Trophoblast cell (in vitro differentiated cells and primary cell): ENCODE results near the gene BDH1.
"Not testable (repeated sequence)": the region's sequence is repeated elsewhere in the genome, so short reads cannot be mapped to it uniquely, and the experiment has no call there.

ENCODE experiments used
- DNase-seq, 2 donors: peaks; one replicate each; pipeline ENCODE4 v3.0.0-alpha.2; 2016
- H2AFZ ChIP-seq: 2 replicates; pipeline ENCODE4 v1.6.1; 2013; ENCODE audit warnings: low read length, moderate library complexity, mild to moderate bottlenecking; ENCODE audit not compliant: insufficient read depth, poor library complexity
- H2AK5ac ChIP-seq: 2 replicates; pipeline ENCODE4 v1.6.1; 2013; ENCODE audit warnings: mild to moderate bottlenecking, low read length
- H2BK120ac ChIP-seq: 2 replicates; pipeline ENCODE4 v1.6.1; 2013; ENCODE audit warnings: low read length, mild to moderate bottlenecking, moderate library complexity; ENCODE audit not compliant: insufficient read depth, poor library complexity
- H2BK12ac ChIP-seq: 2 replicates; pipeline ENCODE4 v1.6.1; 2013; ENCODE audit warnings: mild to moderate bottlenecking, low read length, moderate library complexity
- H2BK5ac ChIP-seq: 2 replicates; pipeline ENCODE4 v1.6.1; 2013; ENCODE audit warnings: low read length, low read depth, moderate library complexity, mild to moderate bottlenecking; ENCODE audit not compliant: poor library complexity
- H3K14ac ChIP-seq: 2 replicates; pipeline ENCODE4 v1.6.1; 2013; ENCODE audit warnings: mild to moderate bottlenecking, low read length
- H3K18ac ChIP-seq: 2 replicates; pipeline ENCODE4 v1.6.1; 2013; ENCODE audit warnings: mild to moderate bottlenecking, low read length
- H3K23ac ChIP-seq: 2 replicates; pipeline ENCODE4 v1.6.1; 2013; ENCODE audit warnings: low read length
- H3K27ac ChIP-seq: 2 replicates; pipeline ENCODE4 v1.5.1; 2013; ENCODE audit warnings: low read depth, mild to moderate bottlenecking, inconsistent platforms, low read length, moderate library complexity
- H3K27me3 ChIP-seq: 2 replicates; pipeline ENCODE4 v1.6.1; 2013; ENCODE audit warnings: inconsistent platforms, mild to moderate bottlenecking, low read length, moderate library complexity; ENCODE audit not compliant: insufficient read depth
- H3K36me3 ChIP-seq, 2 experiments: 1 replicate in 1 of 2; 2 replicates in 1 of 2; pipeline ENCODE4 v1.6.1; 2013; ENCODE audit warnings: low read length in 2 of 2, mild to moderate bottlenecking in 2 of 2, moderate library complexity in 1 of 2; ENCODE audit not compliant: insufficient read depth in 2 of 2, control insufficient read depth in 1 of 2
- H3K4ac ChIP-seq: 2 replicates; pipeline ENCODE4 v1.6.1; 2013; ENCODE audit warnings: low read depth, mild to moderate bottlenecking, low read length, moderate library complexity
- H3K4me1 ChIP-seq, 2 experiments: 1 replicate in 1 of 2; 2 replicates in 1 of 2; pipeline ENCODE4 v1.6.1; 2013; ENCODE audit warnings: low read length in 2 of 2, mild to moderate bottlenecking in 2 of 2, moderate library complexity in 1 of 2; ENCODE audit not compliant: insufficient read depth in 2 of 2, control insufficient read depth in 1 of 2
- H3K4me2 ChIP-seq: 2 replicates; pipeline ENCODE4 v1.6.1; 2013; ENCODE audit warnings: inconsistent platforms, mild to moderate bottlenecking, low read length, moderate library complexity
- H3K4me3 ChIP-seq: 2 replicates; pipeline ENCODE4 v1.5.1; 2013; ENCODE audit warnings: mild to moderate bottlenecking, low read depth, low read length, inconsistent platforms
- H3K79me1 ChIP-seq: one replicate; pipeline ENCODE4 v1.6.1; 2013; ENCODE audit warnings: low read length
- H3K79me2 ChIP-seq: 2 replicates; pipeline ENCODE4 v1.6.1; 2013; ENCODE audit warnings: low read length, mild to moderate bottlenecking; ENCODE audit not compliant: control insufficient read depth, insufficient read depth, poor library complexity
- H3K9ac ChIP-seq: 2 replicates; pipeline ENCODE4 v1.6.1; 2013; ENCODE audit warnings: mild to moderate bottlenecking, low read length
- H3K9me3 ChIP-seq: 2 replicates; pipeline ENCODE4 v1.6.1; 2013; ENCODE audit warnings: low read depth, mild to moderate bottlenecking, control low read depth, inconsistent platforms, low read length; ENCODE audit not compliant: insufficient read depth
- H4K12ac ChIP-seq: 2 replicates; pipeline ENCODE4 v1.6.1; 2013; ENCODE audit warnings: low read depth, mild to moderate bottlenecking, low read length, moderate library complexity
- H4K8ac ChIP-seq: 2 replicates; pipeline ENCODE4 v1.6.1; 2013; ENCODE audit warnings: low read depth, mild to moderate bottlenecking, low read length, moderate library complexity
- H4K91ac ChIP-seq: one replicate; pipeline ENCODE4 v1.6.1; 2013; ENCODE audit warnings: low read depth, mild to moderate bottlenecking, low read length, moderate library complexity
- WGBS: extraction: QIAGEN DNeasy Blood & Tissue Kit; methylation state at CpG from one replicate; pipeline ENCODE4 v1.1.7; 2013; ENCODE audit warnings: missing lambda C conversion rate; ENCODE audit not compliant: insufficient read length, insufficient coverage; ENCODE audit errors: extremely low coverage; 5-methylcytosine and 5-hydroxymethylcytosine counted together

The BDH1 gene

DNA sequence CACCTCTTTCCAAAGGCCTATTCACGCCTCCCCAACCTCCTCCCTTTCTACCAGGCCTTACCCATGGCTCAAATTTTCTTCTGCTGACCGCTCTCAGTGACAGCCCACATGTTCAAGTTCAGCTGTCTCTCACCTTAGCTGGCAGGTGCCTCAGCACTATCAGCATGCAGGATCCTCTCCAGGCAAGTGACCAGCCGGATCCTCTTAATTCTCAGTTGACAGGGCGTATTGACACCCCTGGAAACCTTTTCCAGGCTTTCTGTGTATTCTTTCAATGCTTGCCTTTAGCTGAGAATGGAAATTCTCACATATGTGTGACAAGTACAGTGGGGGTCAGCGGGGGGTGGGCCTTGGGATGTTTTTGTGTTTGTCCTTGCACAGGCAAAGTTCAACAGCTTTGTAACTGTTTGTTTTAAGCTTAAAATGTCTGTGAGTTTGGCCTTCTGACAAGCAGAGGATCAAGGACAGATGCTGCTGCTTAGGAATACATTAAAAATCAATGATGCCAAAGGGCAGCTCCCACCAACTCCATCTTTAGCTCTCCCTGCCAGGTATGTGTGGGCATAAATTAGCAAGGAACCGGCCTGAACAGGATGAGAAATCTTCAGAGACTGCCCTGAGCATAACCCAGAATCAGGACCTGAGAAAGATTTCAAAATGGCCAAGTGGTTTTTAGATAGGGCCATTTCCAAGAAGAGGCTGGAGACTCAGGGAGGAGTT, 17.4 kb upstream of the BDH1 start:
- no peak overlapping the region for H2AFZ ChIP-seq
- H3K4me1 ChIP-seq: no peaks in the 10 kb centered on the region

GRCh38 chr3:197571880-197572172, 16.1 kb upstream of the BDH1 start:
- H3K27ac ChIP-seq, DNase-seq, H3K4me2 ChIP-seq, H3K9ac ChIP-seq, H3K4ac ChIP-seq, H3K4me3 ChIP-seq, H2BK5ac ChIP-seq, H2BK12ac ChIP-seq, H3K79me2 ChIP-seq, H3K4me1 ChIP-seq, H3K9me3 ChIP-seq, H3K27me3 ChIP-seq, H3K23ac ChIP-seq, H4K8ac ChIP-seq, H2AK5ac ChIP-seq, H2BK120ac ChIP-seq, H3K14ac ChIP-seq, H2AFZ ChIP-seq, H3K36me3 ChIP-seq, H3K18ac ChIP-seq, H4K91ac ChIP-seq, H3K79me1 ChIP-seq, H4K12ac ChIP-seq: not testable (repeated sequence)

More for the DNA sequence above, 17.4 kb upstream of the BDH1 start:
- no peak overlapping the region for H4K12ac ChIP-seq
- H2BK5ac ChIP-seq: no peak overlapping the region
- H3K79me1 ChIP-seq: no peaks in the 10 kb centered on the region
- no peak overlapping the region for H3K4me2 ChIP-seq
- no peak overlapping the region for H3K4ac ChIP-seq
- DNase-seq: no peak
- WGBS: no CpG with 5 or more reads among the region's 6 CpGs
- no peak overlapping the region for H3K18ac ChIP-seq
- peaks cover 2% of the 10 kb centered on the region for H3K9me3 ChIP-seq
- no peaks in the 10 kb centered on the region for H3K27me3 ChIP-seq
- H3K14ac ChIP-seq: no peak overlapping the region
- H2BK120ac ChIP-seq: no peak overlapping the region
- H3K36me3 ChIP-seq: no peaks in the 10 kb centered on the region
- H3K79me2 ChIP-seq: no peaks in the 10 kb centered on the region
- H3K4me3 ChIP-seq: no peak overlapping the region
- no peak overlapping the region for H4K8ac ChIP-seq
- no peak overlapping the region for H3K9ac ChIP-seq
- no peak overlapping the region for H4K91ac ChIP-seq
- no peak overlapping the region for H3K23ac ChIP-seq
- H2BK12ac ChIP-seq: no peak overlapping the region
- no peak overlapping the region for H3K27ac ChIP-seq
- H2AK5ac ChIP-seq: no peak overlapping the region

- WGBS: no CpG with 5 or more reads among the region's 4 CpGs
- not testable (repeated sequence) for H2BK12ac ChIP-seq, H3K4me2 ChIP-seq, H3K9me3 ChIP-seq, H2AFZ ChIP-seq, H3K23ac ChIP-seq, H3K4me1 ChIP-seq, DNase-seq, H4K8ac ChIP-seq, H3K36me3 ChIP-seq, H3K79me2 ChIP-seq, H4K12ac ChIP-seq, H3K14ac ChIP-seq, H3K4ac ChIP-seq, H3K18ac ChIP-seq, H3K27ac ChIP-seq, H2AK5ac ChIP-seq, H4K91ac ChIP-seq, H2BK120ac ChIP-seq, H3K4me3 ChIP-seq, H3K9ac ChIP-seq, H3K79me1 ChIP-seq, H3K27me3 ChIP-seq, H2BK5ac ChIP-seq
These were observed 15.5 kb upstream of the BDH1 start for GRCh38 chr3:197571074-197571879.

GRCh38 chr3:197569433-197569832, 13.7 kb upstream of the BDH1 start:
- not testable (repeated sequence) for H3K27me3 ChIP-seq, H3K9ac ChIP-seq, H4K91ac ChIP-seq, H3K79me2 ChIP-seq, DNase-seq, H3K18ac ChIP-seq, H2AK5ac ChIP-seq, H3K27ac ChIP-seq, H2BK120ac ChIP-seq, H3K79me1 ChIP-seq, H3K4me2 ChIP-seq, H3K4me1 ChIP-seq, H2BK12ac ChIP-seq, H3K4me3 ChIP-seq, H2BK5ac ChIP-seq, H3K23ac ChIP-seq, H4K12ac ChIP-seq, H2AFZ ChIP-seq, H3K36me3 ChIP-seq, H3K9me3 ChIP-seq, H3K14ac ChIP-seq, H3K4ac ChIP-seq, H4K8ac ChIP-seq
- no CpG with 5 or more reads among the region's 2 CpGs for WGBS
